ENCODE data around the gene CFAP47. TPM values are rescaled to one million over a fixed set of nuclear protein-coding genes. Genes with fewer than 3 reads are reported as not detected.

CFAP47 gene
- total RNA-seq, 1 experiment from 2014 or later: not detected

DNA sequence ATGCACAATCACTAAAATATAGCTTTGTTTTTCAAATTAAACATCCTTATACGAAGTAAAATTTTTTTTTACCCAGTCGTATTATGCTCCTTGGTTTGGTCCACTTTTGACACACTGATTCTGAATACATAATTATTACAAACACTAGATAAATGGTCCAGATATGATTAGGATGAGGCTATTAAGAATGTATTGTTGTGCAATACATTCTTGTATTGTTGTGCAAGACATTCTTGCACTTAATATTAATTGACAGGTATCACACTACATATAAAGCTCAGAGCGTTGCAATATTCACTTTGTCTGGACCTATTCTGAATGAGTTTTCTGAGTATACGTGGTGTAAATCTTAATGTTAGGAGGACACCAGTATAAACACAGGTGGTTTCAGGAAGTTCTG is 464.0 kb downstream of the CFAP47 start:
- H3K27ac Mint-ChIP-seq: no peak overlapping the region
- ChIA-PET POLR2A (no interaction called here), CTCF (no interaction called here)
- H3K4me3 Mint-ChIP-seq: no peak overlapping the region
- no peaks in the 10 kb centered on the region for H3K27me3 Mint-ChIP-seq (ENCODE audit: low read depth)
- ATAC-seq (no peak), DNase-seq (ENCODE audit: low spot score) (no peak)
- TF ChIP-seq ETV6 (CRISPR knock-in tag; IDR thresholded peaks at IDR 0.05) (no peak), SMAD3 (CRISPR knock-in tag; IDR thresholded peaks at IDR 0.05; ENCODE audit: borderline replicate concordance) (no peak), NFATC4 (CRISPR knock-in tag; IDR thresholded peaks at IDR 0.05) (no peak), TCF7 (CRISPR knock-in tag; IDR thresholded peaks at IDR 0.05; ENCODE audit: low read depth) (no peak), JAZF1 (CRISPR knock-in tag; IDR thresholded peaks at IDR 0.05) (no peak), MYBL2 (CRISPR knock-in tag; IDR thresholded peaks at IDR 0.05) (no peak), SOX15 (CRISPR knock-in tag; IDR thresholded peaks at IDR 0.05) (no peak), FOXP1 (CRISPR knock-in tag; IDR thresholded peaks at IDR 0.05; ENCODE audit: borderline replicate concordance) (no peak), TEAD1 (CRISPR knock-in tag; IDR thresholded peaks at IDR 0.05) (no peak), KAT7 (CRISPR knock-in tag; IDR thresholded peaks at IDR 0.05; ENCODE audit: borderline replicate concordance) (no peak), NR1H2 (CRISPR knock-in tag; IDR thresholded peaks at IDR 0.05) (no peak), ZNF423 (CRISPR knock-in tag; IDR thresholded peaks at IDR 0.05) (no peak), RORB (CRISPR knock-in tag; IDR thresholded peaks at IDR 0.05) (no peak), ZNF232 (CRISPR knock-in tag; IDR thresholded peaks at IDR 0.05) (no peak), ZMAT4 (CRISPR knock-in tag; IDR thresholded peaks at IDR 0.05) (no peak), ZNF317 (CRISPR knock-in tag; IDR thresholded peaks at IDR 0.05; ENCODE audit: borderline replicate concordance, low read depth) (no peak), STAT6 (CRISPR knock-in tag; conservative IDR thresholded peaks at IDR 0.05; ENCODE audit: low read depth) (no peak)
- TF ChIP-seq, protein P1, sequence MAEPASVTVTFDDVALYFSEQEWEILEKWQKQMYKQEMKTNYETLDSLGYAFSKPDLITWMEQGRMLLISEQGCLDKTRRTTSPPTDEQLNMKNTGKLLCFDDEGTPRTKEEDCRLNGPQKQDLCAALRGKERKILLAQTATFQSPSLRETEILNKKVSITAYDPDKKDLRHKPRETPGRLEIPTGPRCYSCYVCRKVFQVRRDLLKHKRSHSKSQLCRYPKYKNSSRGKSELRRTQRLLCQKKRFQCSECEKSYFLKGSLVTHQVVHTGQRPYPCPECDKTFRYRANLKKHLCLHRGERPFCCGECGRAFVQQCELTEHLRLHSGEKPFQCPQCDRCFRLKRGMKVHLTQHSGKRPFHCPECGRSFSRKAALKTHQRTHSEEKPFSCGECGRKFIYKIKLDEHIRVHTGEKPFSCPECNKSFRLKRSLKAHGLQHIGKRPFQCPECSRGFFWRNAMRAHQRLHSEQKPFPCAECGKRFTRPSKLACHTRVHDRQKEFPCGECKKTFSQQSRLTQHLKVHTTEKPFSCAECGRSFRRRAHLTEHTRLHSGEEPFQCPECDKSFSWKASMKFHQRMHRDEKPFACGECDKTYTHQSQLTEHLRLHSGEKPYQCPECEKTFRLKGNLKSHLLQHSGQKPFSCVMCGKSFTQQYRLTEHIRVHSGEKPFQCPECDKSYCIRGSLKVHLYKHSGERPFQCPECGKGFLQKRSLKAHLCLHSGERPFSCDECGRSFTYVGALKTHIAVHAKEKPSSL (CRISPR knock-in tag; conservative IDR thresholded peaks at IDR 0.05): no peak
- H3K4me1 Mint-ChIP-seq: no peaks in the 10 kb centered on the region
- no peaks in the 10 kb centered on the region for H3K36me3 Mint-ChIP-seq
- no peaks in the 10 kb centered on the region for H3K9me3 Mint-ChIP-seq

GRCh38 chrX:36388901-36389300 is 469.4 kb downstream of the CFAP47 start:
- no peak overlapping the region for H3K4me3 Mint-ChIP-seq
- DNase-seq (ENCODE audit: low spot score) (no peak), ATAC-seq (no peak)
- no peaks in the 10 kb centered on the region for H3K36me3 Mint-ChIP-seq
- H3K27ac Mint-ChIP-seq: no peak overlapping the region
- POLR2A ChIA-PET: no interaction called here
- CTCF ChIA-PET: no interaction called here
- H3K4me1 Mint-ChIP-seq: no peaks in the 10 kb centered on the region
- TF ChIP-seq ZNF138 (CRISPR knock-in tag; conservative IDR thresholded peaks at IDR 0.05): no peak
- H3K9me3 Mint-ChIP-seq: no peaks in the 10 kb centered on the region
- no peaks in the 10 kb centered on the region for H3K27me3 Mint-ChIP-seq (ENCODE audit: low read depth)

DNA sequence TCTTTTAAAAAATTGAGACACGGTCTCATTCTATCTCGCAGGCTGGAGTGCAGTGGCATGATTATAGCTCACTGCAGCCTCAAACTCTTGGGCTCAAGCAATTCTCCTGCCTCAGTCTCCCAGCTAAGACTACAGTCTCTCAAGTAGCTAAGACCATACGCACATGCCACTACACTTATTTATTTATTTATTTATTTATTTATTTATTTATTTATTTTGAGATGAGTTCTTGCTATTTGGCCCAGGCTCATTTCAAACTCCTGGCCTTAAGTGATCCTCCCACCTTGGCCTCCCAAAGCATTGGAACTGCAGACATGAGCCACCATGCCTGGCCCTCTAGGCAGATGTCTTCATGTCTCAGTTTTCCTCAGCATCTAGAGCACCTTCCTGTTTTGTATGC is 482.2 kb downstream of the CFAP47 start:
- H3K27me3 Mint-ChIP-seq (ENCODE audit: low read depth): no peaks in the 10 kb centered on the region; the same call in 1 of the 2 replicates
- no peak overlapping the region for H3K4me3 Mint-ChIP-seq
- ChIA-PET CTCF (no interaction called here), POLR2A (no interaction called here)
- DNase-seq (ENCODE audit: low spot score): no peak
- H3K27ac Mint-ChIP-seq: no peak overlapping the region
- no peaks in the 10 kb centered on the region for H3K36me3 Mint-ChIP-seq
- H3K9me3 Mint-ChIP-seq: no peaks in the 10 kb centered on the region
- peaks cover 4% of the 10 kb centered on the region for H3K4me1 Mint-ChIP-seq
- no peak for ATAC-seq
- TF ChIP-seq SOX15 (CRISPR knock-in tag; IDR thresholded peaks at IDR 0.05) (no peak), HMGXB4 (CRISPR knock-in tag; IDR thresholded peaks at IDR 0.05) (no peak), ZNF423 (CRISPR knock-in tag; IDR thresholded peaks at IDR 0.05) (no peak), STAT6 (CRISPR knock-in tag; conservative IDR thresholded peaks at IDR 0.05; ENCODE audit: low read depth) (no peak), ZMAT4 (CRISPR knock-in tag; IDR thresholded peaks at IDR 0.05) (no peak), FOXP1 (CRISPR knock-in tag; IDR thresholded peaks at IDR 0.05; ENCODE audit: borderline replicate concordance) (no peak), NR1H2 (CRISPR knock-in tag; IDR thresholded peaks at IDR 0.05) (no peak), MXD4 (CRISPR knock-in tag; IDR thresholded peaks at IDR 0.05; ENCODE audit: borderline replicate concordance) (no peak), ETV6 (CRISPR knock-in tag; IDR thresholded peaks at IDR 0.05) (no peak)
